GM10248 (cell line): ENCODE data around the gene OTOL1.

Source experiments
- CTCF ChIA-PET: fragments of 300-600 bp; sonication (Branson Sonifier 250); formaldehyde crosslinking; extraction: SDS; loops from one replicate; lab custom pipeline; 2021; ENCODE audit warnings: antibody characterized with exemption; lab: Yijun Ruan, JAX
- POLR2A ChIA-PET: fragments of 350-650 bp; sonication (Branson Sonifier 250); formaldehyde crosslinking; extraction: SDS; loops from one replicate; lab custom pipeline; 2020; ENCODE audit warnings: antibody characterized with exemption; lab: Yijun Ruan, JAX
- DNase-seq: peaks from one replicate; pipeline ENCODE4 v3.0.0; 2012; ENCODE audit errors: extremely low spot score
- CTCF ChIP-seq: IDR thresholded peaks from 2 replicates; pipeline ENCODE4 v1.5.1; 2012; ENCODE audit warnings: mild to moderate bottlenecking, low read depth; ENCODE audit errors: extremely low read depth, missing control alignments, control extremely low read depth

Gene OTOL1

GRCh38 chr3:161549261-161549660, 52.7 kb downstream of the OTOL1 start:
- DNase-seq = no peak
- TF ChIP-seq CTCF = no peak
- ChIA-PET CTCF (no interaction called here), POLR2A (no interaction called here)

GRCh38 chr3:161550491-161551195, 54.0 kb downstream of the OTOL1 start:
- ChIA-PET POLR2A (no interaction called here), CTCF (no interaction called here)
- no peak for TF ChIP-seq CTCF
- no peak for DNase-seq

- ChIA-PET CTCF (no interaction called here), POLR2A (no interaction called here)
- no peak for DNase-seq
- TF ChIP-seq CTCF = no peak
These were observed 55.1 kb downstream of the OTOL1 start for GRCh38 chr3:161551697-161552096.

- POLR2A ChIA-PET = no interaction called here
- CTCF ChIA-PET = interaction anchor here (0.9 to 1.2 kb wide), 2 partner anchors 11 to 15 kb away, joined by 3 read pairs; no protein-coding TSS in a partner anchor
These were observed 56.5 kb downstream of the OTOL1 start for GRCh38 chr3:161552984-161553560.

More at GRCh38 chr3:161552984-161553560, 56.5 kb downstream of the OTOL1 start:
- DNase-seq = no peak
- TF ChIP-seq CTCF = no peak
